ENCODE results near the gene MUC5B. TPM values are rescaled to one million over a fixed set of nuclear protein-coding genes. Genes with fewer than 3 reads are reported as not detected.

The MUC5B gene
- total and polyA plus RNA-seq, 2 donors from 2014 or later, result 0.38 TPM; not detected in 1

- Histone ChIP-seq H3K9me3 (ENCODE audit: control insufficient read depth in 2 of 3, insufficient read depth in 1 of 3, low read length in 3 of 3) (no peaks in the 10 kb centered on the region), H3K9ac (ENCODE audit: low read length in 3 of 3) (no peak overlapping the region), H3K27me3 (ENCODE audit: control insufficient read depth, insufficient read depth, low read length) (no peaks in the 10 kb centered on the region), H3K36me3 (ENCODE audit: control insufficient read depth in 2 of 3, insufficient read depth in 3 of 3, low read length in 3 of 3) (no peaks in the 10 kb centered on the region), H3K4me3 (ENCODE audit: low read length in 3 of 3) (no peak overlapping the region), H3K4me1 (ENCODE audit: control insufficient read depth in 2 of 3, insufficient read depth in 2 of 3, low read depth in 1 of 3, low read length in 3 of 3) (no peaks in the 10 kb centered on the region), H3K27ac (ENCODE audit: low read depth in 2 of 2, low read length in 2 of 2) (no peak overlapping the region)
- DNase-seq (peak in 2 of 5 donors; percentile 32 to 73), FAIRE-seq (no peak)
- intact Hi-C loops (cut with DNase I), result no loop called here
- TF ChIP-seq, protein P1, sequence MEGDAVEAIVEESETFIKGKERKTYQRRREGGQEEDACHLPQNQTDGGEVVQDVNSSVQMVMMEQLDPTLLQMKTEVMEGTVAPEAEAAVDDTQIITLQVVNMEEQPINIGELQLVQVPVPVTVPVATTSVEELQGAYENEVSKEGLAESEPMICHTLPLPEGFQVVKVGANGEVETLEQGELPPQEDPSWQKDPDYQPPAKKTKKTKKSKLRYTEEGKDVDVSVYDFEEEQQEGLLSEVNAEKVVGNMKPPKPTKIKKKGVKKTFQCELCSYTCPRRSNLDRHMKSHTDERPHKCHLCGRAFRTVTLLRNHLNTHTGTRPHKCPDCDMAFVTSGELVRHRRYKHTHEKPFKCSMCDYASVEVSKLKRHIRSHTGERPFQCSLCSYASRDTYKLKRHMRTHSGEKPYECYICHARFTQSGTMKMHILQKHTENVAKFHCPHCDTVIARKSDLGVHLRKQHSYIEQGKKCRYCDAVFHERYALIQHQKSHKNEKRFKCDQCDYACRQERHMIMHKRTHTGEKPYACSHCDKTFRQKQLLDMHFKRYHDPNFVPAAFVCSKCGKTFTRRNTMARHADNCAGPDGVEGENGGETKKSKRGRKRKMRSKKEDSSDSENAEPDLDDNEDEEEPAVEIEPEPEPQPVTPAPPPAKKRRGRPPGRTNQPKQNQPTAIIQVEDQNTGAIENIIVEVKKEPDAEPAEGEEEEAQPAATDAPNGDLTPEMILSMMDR (IDR thresholded peaks at IDR 0.05; ENCODE audit: borderline replicate concordance, extremely low read depth, insufficient read depth), result no peak
These were observed 5.4 kb downstream of the MUC5B start for GRCh38 chr11:1228101-1228821.

GRCh38 chr11:1228921-1229451, 6.1 kb downstream of the MUC5B start:
- H3K27me3 ChIP-seq (ENCODE audit: control insufficient read depth, insufficient read depth, low read length), result no peaks in the 10 kb centered on the region
- no peaks in the 10 kb centered on the region for H3K36me3 ChIP-seq (ENCODE audit: control insufficient read depth in 2 of 3, insufficient read depth in 3 of 3, low read length in 3 of 3)
- TF ChIP-seq, protein P1 (IDR thresholded peaks at IDR 0.05; ENCODE audit: borderline replicate concordance, extremely low read depth, insufficient read depth), result no peak
- intact Hi-C loops (cut with DNase I), result no loop called here
- no peaks in the 10 kb centered on the region for H3K9me3 ChIP-seq (ENCODE audit: control insufficient read depth in 2 of 3, insufficient read depth in 1 of 3, low read length in 3 of 3)
- FAIRE-seq (no peak), DNase-seq (peak in 1 of 5 donors; percentile 54)
- H3K4me3 ChIP-seq (ENCODE audit: low read length in 3 of 3), result no peak overlapping the region
- H3K4me1 ChIP-seq (ENCODE audit: control insufficient read depth in 2 of 3, insufficient read depth in 2 of 3, low read depth in 1 of 3, low read length in 3 of 3), result no peaks in the 10 kb centered on the region
- no peak overlapping the region for H3K9ac ChIP-seq (ENCODE audit: low read length in 3 of 3)
- H3K27ac ChIP-seq (ENCODE audit: low read depth in 2 of 2, low read length in 2 of 2), result no peak overlapping the region

- TF ChIP-seq, protein P1 (IDR thresholded peaks at IDR 0.05; ENCODE audit: borderline replicate concordance, extremely low read depth, insufficient read depth), result no peak
- Histone ChIP-seq H3K9ac (ENCODE audit: low read length in 3 of 3) (no peak overlapping the region), H3K4me1 (ENCODE audit: control insufficient read depth in 2 of 3, insufficient read depth in 2 of 3, low read depth in 1 of 3, low read length in 3 of 3) (no peaks in the 10 kb centered on the region), H3K4me3 (ENCODE audit: low read length in 3 of 3) (no peak overlapping the region), H3K27me3 (ENCODE audit: control insufficient read depth, insufficient read depth, low read length) (no peaks in the 10 kb centered on the region), H3K27ac (ENCODE audit: low read depth in 2 of 2, low read length in 2 of 2) (no peak overlapping the region), H3K36me3 (ENCODE audit: control insufficient read depth in 2 of 3, insufficient read depth in 3 of 3, low read length in 3 of 3) (no peaks in the 10 kb centered on the region), H3K9me3 (ENCODE audit: control insufficient read depth in 2 of 3, insufficient read depth in 1 of 3, low read length in 3 of 3) (no peaks in the 10 kb centered on the region)
- DNase-seq (peak in 2 of 5 donors; percentile 31 to 71), FAIRE-seq (no peak)
- intact Hi-C loops (cut with DNase I), result no loop called here
These were observed 6.7 kb downstream of the MUC5B start for GRCh38 chr11:1229471-1230120.
